HG03342 (cell line): ENCODE results near the gene GLI3.

Experiments
- ATAC-seq: cut with Tn5 transposase; IDR thresholded peaks from one replicate; pipeline ENCODE4 v1.9.1; 2021; ENCODE audit warnings: mild to moderate bottlenecking, moderate library complexity; ENCODE audit not compliant: unreplicated experiment

The GLI3 gene

DNA sequence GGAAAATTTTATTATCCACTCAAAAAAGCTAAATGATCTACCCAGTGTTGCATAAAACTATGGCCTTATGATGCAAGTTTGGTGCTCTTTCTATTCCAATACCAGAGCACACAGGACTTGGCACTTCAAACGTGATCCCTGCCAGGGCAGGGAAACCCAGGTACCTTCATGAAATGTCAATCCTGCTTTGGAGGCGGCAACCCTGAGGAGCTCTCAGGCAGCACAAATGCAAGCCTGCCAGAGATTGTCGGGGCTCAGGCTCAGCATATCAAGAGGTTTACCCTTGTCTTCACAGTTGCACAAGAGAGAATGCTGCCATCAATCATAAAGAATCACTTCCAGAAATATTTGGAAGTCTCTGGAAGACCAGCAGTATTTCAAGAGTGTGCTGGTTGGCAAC is 151.5 kb downstream of the GLI3 start:
- ATAC-seq = no peak

DNA sequence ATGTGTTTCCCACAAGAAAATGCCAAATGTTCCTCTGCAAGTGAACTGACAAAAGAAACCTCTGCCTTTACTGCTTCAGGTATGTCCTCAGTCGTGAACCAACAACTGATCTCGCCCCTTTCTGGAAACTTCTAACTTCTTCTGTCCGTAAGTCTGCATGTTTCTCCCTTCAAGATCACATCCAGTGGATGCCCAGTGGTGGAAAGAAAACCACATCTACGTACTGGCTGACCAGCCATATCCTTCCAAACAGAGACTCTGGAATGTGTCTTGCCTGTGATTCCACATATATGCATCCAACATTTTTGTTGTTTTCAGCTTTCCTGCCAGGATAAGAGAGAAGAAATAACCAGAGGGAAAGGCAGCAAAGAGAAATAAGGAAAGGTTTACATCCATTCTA is 152.7 kb downstream of the GLI3 start:
- no peak for ATAC-seq

DNA sequence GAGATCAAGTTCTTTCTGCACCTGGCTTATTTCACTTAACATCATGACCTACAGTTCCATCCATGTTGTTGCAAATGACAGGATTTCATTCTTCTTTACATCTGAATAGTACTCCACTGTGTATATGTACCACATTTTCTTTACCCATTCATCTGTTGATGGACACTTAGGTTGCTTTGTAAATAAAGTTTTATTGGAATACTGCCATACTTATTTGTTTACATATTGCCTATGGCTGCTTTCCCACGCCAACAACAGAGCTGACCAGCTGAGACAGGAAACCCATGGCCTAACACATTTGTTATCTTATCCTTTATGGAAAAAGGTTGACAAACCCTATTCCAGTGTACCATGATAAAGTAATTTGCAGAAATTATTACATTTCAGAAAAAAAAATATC is 153.7 kb downstream of the GLI3 start:
- ATAC-seq = no peak

DNA sequence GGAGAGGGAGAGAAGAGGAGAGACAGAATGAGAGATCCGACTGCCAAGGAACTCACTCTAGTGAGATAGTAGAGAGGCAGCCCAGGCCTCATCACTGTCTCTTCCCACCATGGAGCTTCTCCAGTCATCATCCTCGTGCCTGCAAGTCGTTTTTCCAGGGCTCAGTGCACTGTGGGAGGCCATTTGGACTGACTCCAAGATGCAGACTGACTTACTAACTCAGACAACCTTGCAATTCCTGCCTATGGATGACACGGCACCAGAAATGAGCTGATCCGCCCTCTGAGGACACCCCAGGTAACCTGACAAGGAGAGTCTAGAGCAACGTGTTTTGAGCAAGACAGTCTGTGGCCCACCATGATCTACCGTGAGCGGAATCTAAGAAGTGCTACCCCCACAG is 154.9 kb downstream of the GLI3 start:
- ATAC-seq = no peak

DNA sequence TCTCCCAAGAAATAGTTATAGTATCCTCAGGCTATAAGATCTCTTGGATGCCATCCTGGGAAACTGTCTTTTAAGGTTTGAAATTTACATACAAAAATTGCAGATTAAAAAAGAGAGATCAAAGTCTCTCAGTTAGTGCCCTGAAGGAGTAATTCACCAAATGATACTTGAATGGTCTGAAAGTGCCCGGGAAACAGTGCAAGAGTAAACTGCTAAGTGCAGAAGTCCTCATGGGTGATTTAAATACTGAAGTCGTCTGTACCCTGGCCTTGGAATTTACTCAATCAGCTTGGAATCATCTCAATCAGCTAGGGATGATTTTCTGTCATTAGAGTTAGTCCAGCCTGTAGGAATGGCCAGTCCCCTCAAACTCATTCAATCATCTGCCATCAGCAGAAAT is 155.3 kb downstream of the GLI3 start:
- ATAC-seq = no peak

DNA sequence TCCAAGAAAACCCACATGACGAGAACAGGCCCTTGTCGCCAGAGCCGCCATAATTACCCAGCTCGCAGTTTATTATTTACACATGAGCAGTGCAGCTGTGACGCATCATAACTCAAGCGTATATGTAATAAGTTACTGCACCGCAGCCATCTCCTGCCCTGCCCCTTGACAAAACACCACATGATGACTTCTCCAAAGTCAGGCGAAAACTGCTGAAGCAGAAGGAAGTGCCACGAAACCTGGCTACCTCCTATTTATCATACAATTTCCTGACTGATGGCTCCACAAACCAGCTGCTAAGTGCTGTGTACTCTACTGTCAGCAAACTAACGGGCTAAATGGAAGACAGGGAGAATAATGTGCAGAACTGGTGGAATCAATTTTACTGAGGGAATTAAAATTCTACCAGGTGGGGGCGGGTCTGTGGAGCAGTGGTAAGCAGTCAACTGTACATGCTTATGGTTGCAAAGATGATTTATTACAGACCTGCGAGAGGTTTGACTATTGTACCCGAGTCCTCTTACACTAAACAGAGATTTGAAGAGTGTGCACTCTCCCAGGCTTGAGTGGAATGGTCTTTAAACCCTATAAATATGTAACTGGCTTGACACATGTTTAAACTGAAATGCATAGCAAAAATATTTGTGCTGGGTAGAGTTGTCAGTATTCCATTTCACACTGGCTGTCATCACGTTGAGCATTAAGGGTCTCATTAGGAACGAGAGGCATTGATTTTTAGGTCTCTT is 156.0 kb downstream of the GLI3 start:
- no peak for ATAC-seq

DNA sequence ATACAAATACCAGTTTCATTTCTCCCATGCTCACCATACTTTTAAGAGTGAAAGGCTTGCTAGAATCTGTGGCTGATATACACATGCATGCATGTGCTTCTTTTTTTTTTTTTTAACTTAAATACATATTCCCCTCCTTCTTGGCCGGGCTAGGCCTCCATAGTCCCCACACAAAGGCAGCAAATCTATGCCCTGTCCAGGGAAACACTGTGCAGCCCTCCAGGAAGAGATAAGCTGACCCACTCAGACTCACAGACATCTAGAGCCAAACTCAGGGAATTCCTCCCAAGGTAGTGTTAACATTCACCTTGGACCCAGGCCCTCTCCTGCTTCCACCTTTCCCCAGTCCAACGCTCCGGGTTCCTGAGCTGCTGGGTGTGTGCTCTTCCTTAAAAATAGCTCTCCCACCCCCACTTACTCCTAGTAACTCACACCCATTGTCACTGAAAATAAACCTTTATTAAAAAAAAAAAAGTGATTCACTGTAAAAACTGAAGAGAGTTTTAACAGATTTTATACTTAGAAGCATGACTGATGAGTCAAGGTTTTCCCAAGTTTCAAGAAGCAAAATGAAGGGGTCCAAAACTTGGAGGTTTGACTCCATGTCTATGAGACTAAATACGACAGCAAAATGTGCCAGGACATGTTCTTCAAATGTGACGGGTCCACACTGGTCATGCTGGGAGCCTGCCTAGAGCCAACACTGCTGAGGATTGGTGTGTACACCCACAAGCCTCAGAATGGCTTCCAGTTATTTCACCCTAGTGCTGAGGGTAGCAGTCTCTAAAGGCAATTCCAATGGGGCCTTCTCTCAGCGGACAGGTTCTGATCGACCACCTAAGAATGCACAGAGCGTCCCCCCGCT is 159.5 kb downstream of the GLI3 start:
- ATAC-seq = no peak

DNA sequence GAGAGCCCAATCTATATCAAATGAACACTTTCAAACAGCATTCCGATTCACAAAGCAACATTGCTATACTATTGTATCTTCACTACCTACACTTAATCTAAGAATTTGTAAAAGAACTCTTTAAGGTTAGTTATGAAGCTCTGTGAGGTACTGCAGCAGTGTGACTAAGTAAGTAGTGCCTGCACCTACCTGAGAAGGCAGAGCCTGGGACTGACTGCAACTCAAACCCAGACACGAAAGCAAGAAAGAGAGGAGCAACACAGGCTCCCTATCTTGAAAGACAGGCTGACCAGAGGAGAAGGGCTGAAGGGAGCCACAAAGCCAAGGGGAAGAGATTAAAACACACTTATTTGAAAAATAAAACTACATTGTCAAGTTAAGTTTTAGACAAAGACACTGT is 160.1 kb downstream of the GLI3 start:
- ATAC-seq = no peak

DNA sequence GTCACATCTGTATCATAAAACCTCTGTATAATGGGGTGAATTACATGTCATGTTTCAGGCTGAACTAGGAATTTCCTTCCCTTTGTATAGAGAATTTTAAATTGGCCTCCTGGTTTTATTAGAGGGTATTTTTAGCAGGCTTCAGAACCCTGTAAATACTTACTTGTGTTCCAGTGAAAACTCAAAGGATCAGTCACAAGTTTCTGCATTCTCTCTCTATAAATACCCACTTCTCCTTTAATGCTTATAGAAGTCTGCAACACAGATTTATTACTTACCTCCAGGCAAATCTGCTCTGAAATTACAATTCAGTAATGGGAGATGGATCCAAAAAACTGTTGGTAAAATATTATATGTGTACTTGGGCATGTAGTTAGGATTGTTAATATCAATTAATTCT is 161.6 kb downstream of the GLI3 start:
- no peak for ATAC-seq

DNA sequence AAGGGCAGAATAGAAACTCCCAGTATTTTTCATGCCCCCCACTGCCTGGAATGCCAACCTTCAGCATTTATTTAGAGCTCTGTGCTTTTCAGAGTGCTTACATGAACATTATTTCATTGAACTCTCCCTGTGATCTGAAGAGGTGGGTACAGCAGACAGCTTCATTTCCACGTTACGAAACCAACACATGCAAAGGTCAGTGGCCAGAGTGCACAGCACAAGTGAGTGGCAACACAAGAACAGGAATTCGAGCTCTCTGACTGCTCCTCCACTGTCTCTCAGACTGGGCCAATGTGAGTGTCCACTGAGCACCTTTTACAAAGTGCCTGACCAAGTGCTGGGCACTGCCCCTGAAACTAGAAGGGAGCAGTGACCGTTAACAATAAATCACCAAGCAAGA is 162.9 kb downstream of the GLI3 start:
- no peak for ATAC-seq

DNA sequence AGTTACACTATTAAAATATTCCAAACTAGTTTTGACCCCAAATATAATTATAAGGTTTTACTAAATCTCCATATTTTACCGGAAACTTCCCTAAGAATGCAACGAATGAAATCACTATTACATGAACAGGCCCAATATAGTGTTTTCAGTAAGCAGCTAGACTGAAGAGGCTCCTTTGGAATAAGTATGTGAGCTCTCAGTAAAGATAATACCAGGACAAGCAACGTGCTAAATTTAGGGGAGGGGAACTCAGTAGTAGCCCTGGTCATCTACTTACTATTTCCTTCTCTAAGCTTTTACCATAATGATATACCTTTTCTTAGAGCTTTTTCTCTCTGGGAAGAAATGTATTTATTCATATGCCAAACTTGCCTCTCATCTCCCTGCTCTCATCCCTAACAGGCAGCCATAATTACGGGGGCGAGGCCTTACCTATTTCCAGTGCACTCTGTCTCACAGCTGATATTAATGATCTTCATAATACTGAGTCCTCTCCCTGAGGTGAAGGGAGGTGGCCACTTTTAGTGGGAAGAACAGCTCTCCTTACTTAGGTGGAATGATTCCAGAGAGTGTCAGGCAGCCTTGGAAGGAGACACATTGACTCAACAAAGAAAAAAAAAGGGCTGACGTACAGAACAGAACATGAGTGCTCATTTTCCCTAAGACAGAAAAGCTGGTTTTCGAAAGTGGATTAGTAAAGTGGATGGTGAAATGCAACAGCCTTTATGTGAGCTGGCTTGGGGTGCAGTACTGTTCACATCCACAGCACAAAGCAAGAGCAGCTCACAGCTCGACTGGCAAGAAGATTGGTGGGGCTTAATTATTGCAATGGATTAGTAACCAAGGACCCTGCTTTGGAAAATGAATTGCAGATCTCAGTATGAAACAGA is 165.4 kb downstream of the GLI3 start:
- no peak for ATAC-seq

DNA sequence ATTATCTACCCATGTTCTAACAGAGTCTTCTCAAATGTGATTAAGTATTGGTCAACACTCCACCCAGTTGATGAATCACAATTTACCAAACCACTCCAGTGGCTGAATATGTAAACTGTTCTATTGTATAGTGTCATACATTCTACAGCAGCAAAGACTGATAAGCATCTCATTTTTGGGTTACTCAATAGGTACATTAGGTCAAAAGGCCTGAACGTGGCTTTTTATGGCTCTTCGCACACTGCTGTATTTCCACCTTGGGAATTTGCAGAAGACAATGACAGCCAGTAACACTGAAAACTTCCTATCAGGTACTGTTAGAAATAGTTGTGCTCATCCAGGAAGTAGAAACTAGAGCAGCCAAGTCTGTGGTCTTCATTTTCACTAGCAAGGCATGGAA is 166.9 kb downstream of the GLI3 start:
- ATAC-seq = no peak

DNA sequence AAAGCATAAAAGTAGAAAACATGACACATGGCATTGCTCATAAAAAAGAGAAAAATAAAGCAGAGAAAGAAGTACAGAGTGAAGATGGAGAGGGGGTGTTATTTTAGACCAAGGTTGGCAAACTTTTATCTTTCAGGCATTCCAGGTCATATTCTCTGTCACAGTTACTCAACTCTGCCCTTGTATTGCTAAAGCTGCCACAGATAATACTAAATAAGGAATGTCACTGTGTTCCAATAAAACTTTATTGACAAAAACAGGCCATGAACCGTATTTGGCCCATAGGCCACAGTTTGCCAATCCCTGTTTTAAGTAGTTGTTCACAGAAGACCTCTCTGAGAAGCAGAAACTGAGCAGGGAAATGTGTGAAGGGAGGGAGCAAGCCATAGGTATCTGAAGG is 167.4 kb downstream of the GLI3 start:
- no peak for ATAC-seq

DNA sequence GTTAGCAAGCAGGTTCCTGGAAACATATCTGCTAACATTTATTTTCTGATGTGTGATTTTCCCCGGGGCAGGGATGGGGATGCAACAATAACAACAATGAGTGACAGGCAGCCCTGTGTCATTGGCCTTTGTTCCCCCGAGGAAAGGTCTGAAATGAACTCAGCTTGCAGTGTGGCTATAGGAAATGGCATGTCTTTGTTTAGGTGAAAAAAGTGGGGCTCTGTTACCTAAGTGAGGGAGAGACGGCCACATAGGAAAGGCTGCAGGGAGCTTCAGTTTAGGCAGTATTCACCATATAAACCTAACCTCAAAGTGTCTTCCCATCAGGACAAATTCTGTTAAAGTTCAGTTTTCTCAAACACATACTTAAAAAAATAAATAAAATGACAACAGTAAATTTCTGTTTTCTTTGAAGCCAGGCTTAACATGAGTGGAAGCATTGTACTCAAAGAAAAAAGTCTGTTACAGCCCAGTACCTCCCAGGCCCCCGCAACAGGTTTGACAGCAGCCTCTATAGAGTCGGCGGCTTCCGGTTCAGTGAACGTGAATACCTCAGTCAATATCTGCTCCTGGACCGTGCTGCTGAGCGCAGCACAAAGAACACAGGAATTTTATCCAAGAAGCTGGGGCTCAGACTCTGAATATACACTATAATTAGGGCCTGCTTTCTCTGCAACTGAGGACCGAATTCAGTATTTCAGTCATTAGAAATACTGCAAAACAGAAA is 168.3 kb downstream of the GLI3 start:
- no peak for ATAC-seq

DNA sequence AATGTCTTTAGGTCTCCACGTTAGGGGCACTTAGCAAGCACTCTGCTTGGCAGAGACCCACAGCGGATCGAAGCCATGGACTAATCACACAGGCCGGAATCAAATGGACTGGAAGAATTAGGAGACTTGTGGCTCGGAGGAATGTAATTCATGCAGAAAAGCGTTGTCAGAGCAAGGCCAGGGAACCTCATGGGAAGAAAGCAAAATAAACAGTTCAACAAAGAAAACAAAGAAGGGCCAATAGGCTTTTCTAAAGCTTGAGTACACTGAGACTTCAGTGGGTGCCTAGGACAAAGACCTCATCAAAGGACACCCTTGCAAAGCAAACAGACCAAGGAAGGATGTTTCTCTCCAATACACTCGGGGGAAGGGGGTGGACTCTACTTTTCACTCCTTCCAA is 171.1 kb downstream of the GLI3 start:
- ATAC-seq = no peak

DNA sequence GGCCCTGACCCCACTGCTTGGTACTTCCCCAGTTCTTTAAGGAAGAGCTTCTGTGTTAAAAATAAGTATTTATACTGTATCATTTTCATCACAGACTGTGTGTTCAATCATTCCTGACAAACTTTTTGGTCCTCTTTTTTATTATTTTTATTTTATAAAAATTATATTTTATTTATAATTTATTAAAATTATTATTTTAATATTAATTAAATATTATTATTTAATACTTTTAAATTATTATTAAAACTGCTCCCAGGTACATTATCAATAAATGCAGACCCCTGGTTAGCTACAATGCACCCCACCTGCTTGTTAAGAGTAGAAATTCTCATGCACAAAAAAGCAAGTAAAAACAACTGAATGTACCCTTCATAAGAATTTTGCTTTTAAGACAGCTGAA is 172.0 kb downstream of the GLI3 start:
- ATAC-seq = no peak

DNA sequence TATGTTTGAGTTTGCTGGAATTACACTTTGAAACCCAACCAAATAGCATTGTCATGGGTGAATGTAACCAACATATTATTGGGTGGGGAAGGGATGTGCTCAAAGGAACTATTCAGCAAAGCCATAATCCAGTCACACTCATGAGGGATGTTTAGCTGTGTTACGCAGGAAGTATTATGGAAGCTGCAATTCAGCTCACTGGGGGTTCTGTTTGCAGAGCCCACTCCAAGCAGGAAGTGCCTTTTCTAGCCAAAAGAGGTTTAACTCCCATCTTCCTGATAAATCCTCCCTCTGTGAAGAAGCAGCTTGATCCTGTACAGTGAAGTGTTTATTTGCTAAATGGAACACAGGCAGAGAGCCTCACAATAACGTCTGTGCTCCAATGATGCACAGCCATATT is 172.5 kb downstream of the GLI3 start:
- ATAC-seq = no peak

DNA sequence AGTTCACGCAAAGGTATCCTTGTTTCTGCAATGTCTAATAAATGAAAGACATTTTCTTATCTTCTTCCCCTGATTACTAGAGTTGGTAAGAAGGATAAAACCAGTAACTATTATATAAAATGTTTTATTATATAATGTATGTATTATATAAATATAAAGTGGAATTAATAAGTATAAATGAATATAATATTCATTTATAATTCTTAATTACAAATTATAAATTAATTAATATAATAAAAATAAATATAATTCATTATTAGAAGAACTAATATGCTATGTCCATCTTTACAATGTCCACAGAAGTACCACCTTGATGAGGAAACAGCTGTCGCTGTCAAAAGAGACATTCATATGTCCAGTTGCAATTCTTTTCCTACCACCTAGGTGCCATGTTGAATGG is 177.7 kb downstream of the GLI3 start:
- no peak for ATAC-seq

DNA sequence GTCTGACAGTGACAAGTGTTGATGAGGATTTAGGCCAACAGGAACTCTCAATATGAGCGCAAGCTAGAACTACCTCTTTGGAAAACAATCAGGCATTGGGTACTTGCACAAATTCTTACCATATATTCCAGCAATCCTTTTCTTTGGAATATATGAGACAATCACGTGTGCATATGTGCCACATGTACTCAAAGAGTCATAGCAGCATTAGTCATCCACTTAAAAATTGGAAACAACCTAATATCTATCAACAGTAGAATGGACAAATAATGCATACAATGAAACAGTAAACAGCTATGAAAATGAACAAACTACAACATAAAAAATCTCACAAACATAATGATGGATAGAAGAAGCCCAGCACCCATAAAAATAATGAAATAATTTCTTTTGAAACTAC is 179.7 kb downstream of the GLI3 start:
- no peak for ATAC-seq

DNA sequence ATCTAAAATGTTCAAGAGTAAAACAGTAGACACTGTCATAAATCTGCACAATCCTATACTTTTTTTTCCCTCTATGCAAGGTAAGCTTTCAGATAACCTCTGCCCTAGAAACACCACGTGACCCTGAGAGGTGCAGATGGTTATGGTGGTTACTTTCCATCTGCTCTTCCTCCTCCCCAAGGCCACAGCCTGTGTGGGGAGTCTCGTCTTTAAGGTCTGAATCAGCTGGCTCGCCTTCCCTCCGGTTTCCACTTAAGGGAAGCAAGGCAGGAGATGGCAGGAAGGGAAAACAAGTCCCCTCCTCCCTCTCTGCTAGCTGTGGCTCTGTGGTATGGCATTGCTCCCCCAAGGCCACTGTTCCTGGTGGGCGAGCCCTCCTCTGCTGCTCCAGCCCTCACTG is 181.8 kb downstream of the GLI3 start:
- ATAC-seq = no peak

DNA sequence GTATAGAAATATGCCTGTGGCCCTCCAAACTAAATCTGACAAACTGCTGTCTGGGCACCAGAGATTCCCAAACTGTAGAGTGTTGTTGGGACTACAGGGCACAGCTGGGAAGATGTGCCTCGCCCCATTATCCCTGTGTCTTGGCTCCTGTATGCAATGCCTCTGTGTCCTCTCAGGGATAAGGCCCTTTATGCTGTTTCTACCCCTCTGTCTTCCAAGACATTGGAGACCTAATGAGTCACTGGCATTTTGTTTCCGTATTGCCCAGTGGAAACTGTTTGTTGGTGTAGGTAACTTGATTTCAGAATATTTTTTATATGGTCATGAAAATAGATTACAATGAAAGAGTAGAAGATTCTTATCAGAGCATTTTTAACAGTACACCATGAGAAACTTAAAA is 183.2 kb downstream of the GLI3 start:
- no peak for ATAC-seq
